Endothelial cell of umbilical vein (primary cell): ENCODE data around the gene ZNF224. TPM values are rescaled to one million over a fixed set of nuclear protein-coding genes. Genes with fewer than 3 reads are reported as not detected.

Source experiments
- BruUV-seq: library from RNA; stranded (reverse); fragments of 400-500 nt; replicated peaks from 2 replicates; lab custom pipeline; 2021; lab: Mats Ljungman, UMichigan
- CTCF ChIA-PET: fragments of 300-600, 350-600 bp; sonication (Branson Sonifier 250); formaldehyde crosslinking; loops from one replicate; lab custom pipeline; 2021; ENCODE audit warnings: antibody characterized with exemption, inconsistent platforms; lab: Charles Lee
- POLR2A ChIA-PET: fragments of 300-600, 350-600 bp; sonication (Branson Sonifier 250); formaldehyde crosslinking; loops from one replicate; lab custom pipeline; 2021; ENCODE audit warnings: antibody characterized with exemption, inconsistent platforms; lab: Charles Lee
- DNase-seq: peaks from one replicate; pipeline ENCODE4 v3.0.0-alpha.2; 2011; ENCODE audit warnings: low read depth, low spot score
- FAIRE-seq: peaks from 2 replicates; lab custom pipeline; 2011; peaks lifted over from hg19 to GRCh38; lab: Jason Lieb, UNC
- H2AFZ ChIP-seq: 2 replicates; pipeline ENCODE4 v1.6.0; 2012; ENCODE audit warnings: low read depth, low read length, control low read depth, inconsistent platforms
- H3K27ac ChIP-seq: 2 replicates; pipeline ENCODE4 v1.5.1; 2011; ENCODE audit warnings: low read depth, mild to moderate bottlenecking, control low read depth, low read length, moderate library complexity; ENCODE audit not compliant: insufficient read depth
- H3K27me3 ChIP-seq, 2 experiments: 2 replicates each; pipeline versions ENCODE4 v1.6.0 to v1.6.1; 2011; ENCODE audit warnings: low read length in 2 of 2, mixed read lengths in 1 of 2; ENCODE audit not compliant: control insufficient read depth in 2 of 2, insufficient read depth in 2 of 2
- H3K36me3 ChIP-seq, 2 experiments: 2 replicates in 1 of 2; 3 replicates in 1 of 2; pipeline ENCODE4 v1.5.1; 2011; ENCODE audit warnings: low read length in 2 of 2, mild to moderate bottlenecking in 1 of 2, moderate library complexity in 1 of 2; ENCODE audit not compliant: control insufficient read depth in 2 of 2, insufficient read depth in 2 of 2; ENCODE audit errors: extremely low read depth in 1 of 2
- H3K4me1 ChIP-seq: 3 replicates; pipeline ENCODE4 v1.5.1; 2011; ENCODE audit warnings: mild to moderate bottlenecking, low read length; ENCODE audit not compliant: control insufficient read depth, insufficient read depth; ENCODE audit errors: extremely low read depth
- H3K4me2 ChIP-seq: 2 replicates; pipeline ENCODE4 v1.6.1; 2011; ENCODE audit warnings: low read length, control low read depth, mixed read lengths; ENCODE audit not compliant: insufficient read depth
- H3K4me3 ChIP-seq, 3 experiments: fragments of 200-600 bp in 1 of 3; sonication (generic), shearing (Covaris generic) in 1 of 3; replicated peaks in 1 of 3; 2 replicates each; pipeline ENCODE4 v1.5.1; 2011 to 2016; ENCODE audit warnings: control low read depth in 3 of 3, low read length in 3 of 3, mild to moderate bottlenecking in 2 of 3, inconsistent platforms in 1 of 3, low read depth in 1 of 3, moderate library complexity in 1 of 3; ENCODE audit not compliant: insufficient read depth in 1 of 3
- H3K79me2 ChIP-seq: 2 replicates; pipeline ENCODE4 v1.6.0; 2012; ENCODE audit warnings: low read length, inconsistent platforms; ENCODE audit not compliant: control insufficient read depth, insufficient read depth
- H3K9ac ChIP-seq: replicated peaks from 2 replicates; pipeline ENCODE3; 2011; ENCODE audit warnings: low read length, control low read depth; ENCODE audit not compliant: insufficient read depth; ENCODE audit errors: extremely low read depth
- H3K9me1 ChIP-seq: replicated peaks from 3 replicates; pipeline ENCODE4 v1.6.0; 2011; ENCODE audit warnings: mild to moderate bottlenecking, low read length; ENCODE audit not compliant: control insufficient read depth, insufficient read depth; ENCODE audit errors: extremely low read depth
- H3K9me3 ChIP-seq: replicated peaks from 2 replicates; pipeline ENCODE4 v1.5.1; 2012; ENCODE audit warnings: low read length, inconsistent platforms; ENCODE audit not compliant: control insufficient read depth, insufficient read depth
- H4K20me1 ChIP-seq: replicated peaks from 2 replicates; pipeline ENCODE3; 2011; ENCODE audit warnings: mild to moderate bottlenecking, low read length; ENCODE audit not compliant: control insufficient read depth, insufficient read depth; ENCODE audit errors: extremely low read depth
- CTCF ChIP-seq, 2 donors: IDR thresholded peaks; 1 replicate in 1 of 2; 2 replicates in 1 of 2; pipeline ENCODE4 v1.5.1; 2011; ENCODE audit warnings: low read length in 2 of 2, mild to moderate bottlenecking in 2 of 2, moderate library complexity in 2 of 2, control low read depth in 1 of 2, inconsistent platforms in 1 of 2, low read depth in 1 of 2; ENCODE audit not compliant: insufficient read depth in 1 of 2; ENCODE audit errors: extremely low read depth in 1 of 2
- EZH2 ChIP-seq: IDR thresholded peaks from 2 replicates; pipeline ENCODE4 v1.6.1; 2012; ENCODE audit warnings: borderline replicate concordance, low read depth, mild to moderate bottlenecking, moderate library complexity, low read length, inconsistent platforms; ENCODE audit not compliant: severe bottlenecking
- FOS ChIP-seq: IDR thresholded peaks from 2 replicates; pipeline ENCODE4 v1.6.1; 2011; ENCODE audit warnings: mild to moderate bottlenecking, low read length, moderate library complexity, borderline replicate concordance; ENCODE audit not compliant: insufficient read depth
- GATA2 ChIP-seq: IDR thresholded peaks from 2 replicates; pipeline ENCODE4 v1.7.0; 2011; ENCODE audit warnings: low read depth, mild to moderate bottlenecking, moderate library complexity, mixed read lengths, low read length; ENCODE audit not compliant: insufficient read length, insufficient read depth
- JUN ChIP-seq: IDR thresholded peaks from 2 replicates; pipeline ENCODE4 v1.6.1; 2011; ENCODE audit warnings: borderline replicate concordance, low read depth; ENCODE audit not compliant: insufficient read length, insufficient read depth
- MAX ChIP-seq: IDR thresholded peaks from 2 replicates; pipeline ENCODE4 v1.6.1; 2011; ENCODE audit not compliant: insufficient read depth, insufficient read length
- MYC ChIP-seq: IDR thresholded peaks from one replicate; pipeline ENCODE4 v1.6.1; 2011; ENCODE audit warnings: mild to moderate bottlenecking, low read depth, low read length
- POLR2A ChIP-seq: IDR thresholded peaks from 2 replicates; pipeline ENCODE4 v1.6.1; 2012; ENCODE audit warnings: low read depth, mild to moderate bottlenecking, control low read depth, low read length
- POLR2AphosphoS5 ChIP-seq: IDR thresholded peaks from 2 replicates; pipeline ENCODE4 v1.6.1; 2012; ENCODE audit warnings: low read depth, mild to moderate bottlenecking, control low read depth, low read length, moderate library complexity; ENCODE audit not compliant: insufficient read depth
- dilution Hi-C: fragments of 300-500 bp; cut with MboI; formaldehyde crosslinking; loops from one replicate; pipeline ENCODE4 v1.15.0; 2019; ENCODE audit warnings: low sequenced_read_pairs; ENCODE audit not compliant: extremely low pct_ligation_motif_present
- intact Hi-C: fragments of 100-400 bp; cut with micrococcal nuclease; formaldehyde crosslinking; loops from one replicate; pipeline ENCODE4 v1.10.0; 2022
- polyA plus RNA-seq, 4 experiments: library from polyadenylated mRNA; depleted of rRNA in 3 of 4; stranded (reverse) in 3 of 4; unstranded in 1 of 4; fragments of >200 nt; gene quantifications; 2 replicates each; pipeline versions ENCODE4 v1.2.1 to v1.2.3, GENCODE V29; 2011 to 2012; ENCODE audit warnings: missing spikeins in 1 of 4
- total RNA-seq: library from RNA; stranded (reverse); gene quantifications from 2 replicates; pipeline ENCODE4 v1.2.3, GENCODE V29; 2021

ZNF224 gene
- total and polyA plus RNA-seq, 2 donors (not counting 3 experiments of a cell fraction or from before 2014, with no cell fraction given): 8.5 to 21.8 TPM

- no peak for TF ChIP-seq GATA2
- TF ChIP-seq EZH2: no peak
- peak; percentile 47 for TF ChIP-seq POLR2AphosphoS5
- TF ChIP-seq MYC: no peak
- peak; percentile 59 for TF ChIP-seq POLR2A
- TF ChIP-seq FOS: no peak
- TF ChIP-seq JUN: no peak
- TF ChIP-seq CTCF (IDR thresholded peaks at IDR 0.05; ENCODE audit: extremely low read depth in 1 of 2, insufficient read depth in 1 of 2, low read depth in 1 of 2, low read length in 2 of 2): no peak
- no peak for TF ChIP-seq MAX
- H3K27ac ChIP-seq: peak within 1 kb of the TSS; percentile 14
- dilution Hi-C loops (no loop called here), intact Hi-C loops (loop anchor here (1.0 to 2.0 kb wide), 4 partner anchors 23 to 314 kb away; partner anchors contain the start of genes ZNF225, ZNF283 and ZNF284)
- H3K9me3 ChIP-seq: no peaks in the 10 kb centered on the region
- peak; percentile 74 for FAIRE-seq
- CTCF ChIA-PET: interaction anchor here (1.5 kb wide), 1 partner anchor 12 kb away, joined by 5 read pairs; no protein-coding TSS in a partner anchor
- peak within 1 kb of the TSS; percentile 82 for H3K4me2 ChIP-seq
- peaks cover 7% of the 10 kb centered on the region for H3K79me2 ChIP-seq
- no peaks in the 10 kb centered on the region for H4K20me1 ChIP-seq
- H3K27me3 ChIP-seq: no peaks in the 10 kb centered on the region
- POLR2A ChIA-PET: interaction anchor here (0.5 kb wide), 1 partner anchor 99 kb away, joined by 3 read pairs; no protein-coding TSS in a partner anchor
- BruUV-seq: TSS peak; percentile 54
- peak; percentile 83 for DNase-seq
- H2AFZ ChIP-seq: peak within 1 kb of the TSS; percentile 67
- no peaks in the 10 kb centered on the region for H3K9me1 ChIP-seq
- H3K4me1 ChIP-seq: peaks cover 6% of the 10 kb centered on the region
- H3K4me3 ChIP-seq: peak within 1 kb of the TSS; percentile 64 to 71 (median 67)
- peak within 1 kb of the TSS; percentile 54 for H3K9ac ChIP-seq
- peaks cover 1 to 2% of the 10 kb centered on the region in 2 experiments for H3K36me3 ChIP-seq
These were observed 47.3 kb downstream of the ZNF224 start, which contains the start of gene ZNF234 for GRCh38 chr19:44141191-44142058. Gene ZNF234 (plus strand): TSS chr19:44141554. CDS start chr19:44144633, 3,079 bp downstream.
